Suprapubic skin (tissue), 3 donors: ENCODE data around the gene ANKRD13D.
A peak's percentile ranks its signal among the peaks of the same experiment; 100 is the strongest.

ENCODE experiments used
- POLR2AphosphoS5 ChIP-seq, 3 donors: sonication (generic); formaldehyde crosslinking; IDR thresholded peaks; one replicate each; pipeline ENCODE4 v1.6.1; 2017; ENCODE audit warnings: antibody characterized with exemption in 3 of 3
- TF ChIP-seq, protein P1 (sequence below), 2 donors: fragments of 200-600 bp in 1 of 2; fragments of 450-650 bp in 1 of 2; sonication (generic) in 1 of 2; IDR thresholded peaks; one replicate each; pipeline ENCODE4 v1.5.1; 2016 to 2019; ENCODE audit warnings: antibody characterized with exemption in 2 of 2, mild to moderate bottlenecking in 1 of 2, moderate library complexity in 1 of 2

DNA sequence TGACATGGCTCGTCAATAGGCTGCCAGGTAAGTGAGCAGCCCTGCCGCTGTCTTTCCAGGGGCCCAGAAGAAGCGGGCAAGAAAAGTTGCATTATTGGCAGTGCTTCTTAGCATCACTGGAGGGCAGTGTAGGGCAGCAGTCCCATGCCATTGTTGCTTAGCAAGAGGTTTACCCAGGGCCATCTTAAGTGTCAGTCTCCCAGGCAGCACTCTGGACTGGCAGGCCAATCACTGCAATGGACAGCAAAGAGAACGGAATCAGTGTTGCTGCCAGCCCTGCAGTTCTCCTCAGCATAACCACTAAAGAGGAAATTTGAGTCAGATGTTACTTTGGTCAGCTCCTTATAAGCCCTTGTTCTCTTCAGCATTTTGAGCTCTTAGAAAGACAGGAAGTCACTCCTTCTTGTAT lies 36.3 kb upstream of the ANKRD13D start:
- TF ChIP-seq, protein P1, sequence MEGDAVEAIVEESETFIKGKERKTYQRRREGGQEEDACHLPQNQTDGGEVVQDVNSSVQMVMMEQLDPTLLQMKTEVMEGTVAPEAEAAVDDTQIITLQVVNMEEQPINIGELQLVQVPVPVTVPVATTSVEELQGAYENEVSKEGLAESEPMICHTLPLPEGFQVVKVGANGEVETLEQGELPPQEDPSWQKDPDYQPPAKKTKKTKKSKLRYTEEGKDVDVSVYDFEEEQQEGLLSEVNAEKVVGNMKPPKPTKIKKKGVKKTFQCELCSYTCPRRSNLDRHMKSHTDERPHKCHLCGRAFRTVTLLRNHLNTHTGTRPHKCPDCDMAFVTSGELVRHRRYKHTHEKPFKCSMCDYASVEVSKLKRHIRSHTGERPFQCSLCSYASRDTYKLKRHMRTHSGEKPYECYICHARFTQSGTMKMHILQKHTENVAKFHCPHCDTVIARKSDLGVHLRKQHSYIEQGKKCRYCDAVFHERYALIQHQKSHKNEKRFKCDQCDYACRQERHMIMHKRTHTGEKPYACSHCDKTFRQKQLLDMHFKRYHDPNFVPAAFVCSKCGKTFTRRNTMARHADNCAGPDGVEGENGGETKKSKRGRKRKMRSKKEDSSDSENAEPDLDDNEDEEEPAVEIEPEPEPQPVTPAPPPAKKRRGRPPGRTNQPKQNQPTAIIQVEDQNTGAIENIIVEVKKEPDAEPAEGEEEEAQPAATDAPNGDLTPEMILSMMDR (IDR thresholded peaks at IDR 0.05), result peak in 1 of 2 donors; percentile 37
- no peak for TF ChIP-seq POLR2AphosphoS5 (IDR thresholded peaks at IDR 0.05)
